ENCODE measurements around the gene ZFR2.

Gene ZFR2

GRCh38 chr19:3810708-3811355 is 58.0 kb downstream of the ZFR2 start:
- no peak for DNase-seq

- no peak for DNase-seq
Measured at GRCh38 chr19:3809881-3810707, 58.7 kb downstream of the ZFR2 start.

GRCh38 chr19:3808420-3809143 is 60.3 kb downstream of the ZFR2 start:
- no peak for DNase-seq

- no peak for DNase-seq
Measured at GRCh38 chr19:3807574-3808354, 61.1 kb downstream of the ZFR2 start.

GRCh38 chr19:3807131-3807480 is 61.7 kb downstream of the ZFR2 start:
- DNase-seq = no peak

- DNase-seq = no peak
Measured at GRCh38 chr19:3805859-3806258, 63.0 kb downstream of the ZFR2 start.

- no peak for DNase-seq
Measured at GRCh38 chr19:3804429-3804828, 64.4 kb downstream of the ZFR2 start.

GRCh38 chr19:3803986-3804385 is 64.9 kb downstream of the ZFR2 start:
- DNase-seq = no peak

- no peak for DNase-seq
Measured at GRCh38 chr19:3803114-3803888, 65.5 kb downstream of the ZFR2 start.

- peak; percentile 53 for DNase-seq
Measured at GRCh38 chr19:3801412-3802096, 67.3 kb downstream of the ZFR2 start.

- no peak for DNase-seq
Measured at GRCh38 chr19:3800996-3801395, 67.8 kb downstream of the ZFR2 start.

GRCh38 chr19:3798137-3798536 is 70.7 kb downstream of the ZFR2 start:
- DNase-seq = no peak

- no peak for DNase-seq
Measured at GRCh38 chr19:3796358-3796757, 72.5 kb downstream of the ZFR2 start.

- no peak for DNase-seq
Measured at GRCh38 chr19:3793799-3794198, 75.0 kb downstream of the ZFR2 start.

GRCh38 chr19:3792114-3792513 is 76.7 kb downstream of the ZFR2 start:
- DNase-seq = no peak

GRCh38 chr19:3790941-3791340 is 77.9 kb downstream of the ZFR2 start:
- DNase-seq = no peak

- no peak for DNase-seq
Measured at GRCh38 chr19:3790209-3790734, 78.6 kb downstream of the ZFR2 start.

GRCh38 chr19:3788996-3789778 is 79.7 kb downstream of the ZFR2 start:
- DNase-seq = no peak

GRCh38 chr19:3785938-3786824 is 82.7 kb downstream of the ZFR2 start, which contains the start of gene MATK:
Gene MATK, minus strand, starts transcription at chr19:3786381. Its CDS starts 1,246 bp downstream, at chr19:3785135.
- DNase-seq = no peak
